Sciatic nerve (tissue), 2 donors: Measurements from ENCODE around the gene CCDC174. TPM values are rescaled to one million over a fixed set of nuclear protein-coding genes. Genes with fewer than 3 reads are reported as not detected.

ENCODE experiments used
- ATAC-seq: fragments of 200-7000 bp; cut with Tn5 transposase; one replicate; pipeline ENCODE4 v1.9.1; 2020; ENCODE audit warnings: mild to moderate bottlenecking, moderate library complexity
- DNase-seq: peaks from one replicate; pipeline ENCODE4 v3.0.0-alpha.2; 2020; ENCODE audit warnings: low spot score
- intact Hi-C: fragments of 100-400 bp; cut with DNase I; formaldehyde crosslinking; loops from one replicate; pipeline ENCODE4 v1.14.2; 2022
- total RNA-seq: library from RNA; stranded (reverse); fragmentation: NEBNext Ultra II Directional; extraction: Animal tissue kit (Norgen Biotek cat#: 25700); gene quantifications from one replicate; pipeline ENCODE4 v1.2.1, GENCODE V29; 2021
- donor health status: DM: no; HTN: no; CAD: no.
- donor health status: DM: no; HTN: no; CAD: no.

Gene CCDC174
- total RNA-seq, 1 donor from 2014 or later: 31.0 TPM

- intact Hi-C loops: no loop called here
- ATAC-seq (no peak), DNase-seq (no peak)
Measured at GRCh38 chr3:14623569-14624051, 28.0 kb upstream of the CCDC174 start.

GRCh38 chr3:14624498-14624897 is 27.1 kb upstream of the CCDC174 start:
- intact Hi-C loops: no loop called here
- DNase-seq (no peak), ATAC-seq (no peak)

- no peak for ATAC-seq
- intact Hi-C loops: no loop called here
- no peak for DNase-seq
Measured at GRCh38 chr3:14625443-14625842, 26.1 kb upstream of the CCDC174 start.

DNA sequence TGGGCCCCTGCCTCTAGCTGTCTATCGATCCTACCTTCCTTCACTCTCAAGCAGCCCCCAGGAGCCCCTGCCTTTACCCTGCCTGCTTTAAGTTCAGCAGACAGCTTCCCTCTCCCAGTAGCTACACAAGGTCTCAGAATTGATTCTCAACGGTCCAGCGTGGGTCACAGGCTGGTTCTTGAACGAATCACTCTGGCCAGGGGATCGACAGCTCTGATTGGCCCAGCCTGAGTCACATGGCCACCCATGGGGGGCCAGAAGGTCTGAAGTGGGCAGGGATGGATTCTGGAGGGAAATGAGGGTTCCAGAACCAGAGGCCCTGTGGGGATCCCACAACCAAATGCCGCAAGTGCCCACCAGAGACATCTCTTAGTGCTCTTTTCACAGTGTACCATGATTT is 23.7 kb upstream of the CCDC174 start:
- intact Hi-C loops: no loop called here
- ATAC-seq: no peak
- no peak for DNase-seq

GRCh38 chr3:14628406-14628805 is 23.2 kb upstream of the CCDC174 start:
- intact Hi-C loops: no loop called here
- ATAC-seq: no peak
- DNase-seq: no peak

- DNase-seq: no peak
- intact Hi-C loops: no loop called here
- no peak for ATAC-seq
Measured at GRCh38 chr3:14630404-14631100, 21.0 kb upstream of the CCDC174 start.

- ATAC-seq (no peak), DNase-seq (no peak)
- intact Hi-C loops: no loop called here
Measured at GRCh38 chr3:14631101-14631497, 20.5 kb upstream of the CCDC174 start.

DNA sequence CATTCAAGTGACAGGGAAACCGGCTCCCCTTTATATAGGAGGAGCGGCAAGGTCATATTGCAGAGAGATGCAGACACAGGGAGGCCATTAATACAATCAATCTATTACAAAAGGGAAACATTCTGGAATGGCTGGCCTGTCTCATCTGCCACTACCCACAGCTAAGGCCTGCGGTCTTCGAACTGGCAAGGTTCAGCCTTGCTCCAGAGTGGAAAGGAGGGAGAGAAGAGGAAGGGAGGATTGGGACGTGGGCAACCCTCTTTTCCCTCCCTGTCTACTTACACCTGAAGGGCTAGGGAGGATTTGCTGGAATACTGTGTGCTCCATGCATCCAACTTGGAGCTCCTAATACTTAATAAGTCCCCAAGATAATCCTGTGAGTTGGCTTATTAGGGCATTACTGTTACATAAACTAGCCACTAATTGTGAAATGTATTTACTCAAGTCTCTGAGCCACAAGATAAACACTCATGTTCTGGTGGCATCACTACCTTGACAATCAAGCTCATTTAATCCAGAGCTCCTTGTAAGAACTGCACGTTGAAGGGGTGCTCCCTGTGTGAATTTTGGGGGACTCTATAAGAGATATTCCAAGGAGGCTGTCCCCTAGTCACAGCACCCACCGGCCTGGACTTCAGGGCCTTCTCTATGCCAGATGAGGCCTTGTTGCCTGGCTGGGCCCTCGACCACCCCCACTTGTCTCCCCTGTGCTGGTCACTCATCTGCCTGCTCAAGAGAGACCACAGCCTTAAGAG is 19.7 kb upstream of the CCDC174 start:
- intact Hi-C loops: no loop called here
- DNase-seq: no peak
- no peak for ATAC-seq

DNA sequence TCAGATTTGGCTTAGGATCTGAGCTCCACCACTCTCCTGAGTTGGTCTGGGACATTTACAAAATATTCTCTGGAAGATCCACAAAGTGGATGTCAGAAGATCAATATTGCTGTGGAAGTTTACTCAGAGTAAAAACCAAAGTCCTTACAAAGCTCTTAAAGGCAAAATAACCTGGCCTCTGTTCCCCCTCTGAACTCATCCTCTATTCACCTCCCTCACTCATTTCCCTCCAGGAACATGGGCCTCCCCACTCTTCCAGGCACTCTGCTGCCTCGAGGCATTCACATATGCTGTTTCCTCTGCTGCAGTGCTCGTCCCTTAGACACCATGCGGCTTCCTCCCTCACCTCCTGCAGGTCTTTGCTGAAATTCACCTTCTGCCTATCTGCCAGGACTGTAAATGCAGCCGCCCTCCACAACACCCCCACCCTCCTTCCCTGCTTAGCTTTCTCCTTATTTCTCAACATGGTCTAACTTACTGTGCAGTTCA is 19.1 kb upstream of the CCDC174 start:
- DNase-seq: no peak
- no peak for ATAC-seq
- intact Hi-C loops: no loop called here

DNA sequence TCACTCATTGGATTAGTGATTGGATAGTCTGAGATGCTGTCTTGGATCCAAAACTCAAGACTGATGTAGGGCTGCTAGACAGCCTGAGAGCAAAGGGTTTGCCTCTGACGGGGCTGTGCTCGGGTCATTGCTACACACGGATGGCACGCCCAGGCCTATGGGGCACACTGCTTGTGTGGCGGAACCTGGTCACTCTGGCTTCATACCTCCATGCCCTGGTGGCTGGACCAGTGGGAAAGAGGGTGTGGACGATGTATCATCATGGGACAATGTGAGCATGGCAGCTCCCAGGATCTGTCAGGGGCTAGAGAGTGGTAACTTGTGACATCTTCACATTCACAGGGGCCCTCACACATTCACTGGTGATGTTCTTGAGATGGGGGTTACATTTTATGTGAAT is 18.1 kb upstream of the CCDC174 start:
- no peak for DNase-seq
- intact Hi-C loops: no loop called here
- ATAC-seq: no peak

DNA sequence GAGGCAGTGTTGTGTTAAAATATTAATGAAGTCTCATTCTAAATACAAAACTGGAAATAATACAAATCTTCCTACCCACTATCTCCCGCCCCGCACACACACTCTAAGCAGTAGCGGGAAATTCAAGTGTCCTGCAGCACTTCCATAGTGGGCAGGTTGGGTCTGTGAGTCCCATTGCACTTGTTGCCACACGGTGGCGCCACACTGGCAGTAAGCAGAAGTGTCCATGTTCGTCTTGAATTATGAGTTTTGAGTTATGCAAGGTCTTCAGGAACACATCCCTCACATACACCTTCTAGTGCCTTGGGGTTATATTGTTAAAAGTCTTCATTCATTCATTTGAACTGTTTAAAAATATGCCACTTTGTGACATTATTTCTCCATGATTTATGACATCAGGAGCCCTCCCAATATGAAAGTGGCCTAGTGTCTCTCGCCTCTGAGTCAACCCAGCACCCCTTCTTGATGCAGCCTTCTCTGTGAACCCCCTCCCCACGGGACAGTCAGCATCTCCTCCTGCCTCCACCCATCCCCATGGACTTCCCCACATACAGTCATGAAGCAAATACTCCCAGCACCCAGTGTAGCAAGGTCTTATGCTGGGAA is 17.6 kb upstream of the CCDC174 start:
- ATAC-seq: no peak
- DNase-seq: no peak
- intact Hi-C loops: no loop called here

DNA sequence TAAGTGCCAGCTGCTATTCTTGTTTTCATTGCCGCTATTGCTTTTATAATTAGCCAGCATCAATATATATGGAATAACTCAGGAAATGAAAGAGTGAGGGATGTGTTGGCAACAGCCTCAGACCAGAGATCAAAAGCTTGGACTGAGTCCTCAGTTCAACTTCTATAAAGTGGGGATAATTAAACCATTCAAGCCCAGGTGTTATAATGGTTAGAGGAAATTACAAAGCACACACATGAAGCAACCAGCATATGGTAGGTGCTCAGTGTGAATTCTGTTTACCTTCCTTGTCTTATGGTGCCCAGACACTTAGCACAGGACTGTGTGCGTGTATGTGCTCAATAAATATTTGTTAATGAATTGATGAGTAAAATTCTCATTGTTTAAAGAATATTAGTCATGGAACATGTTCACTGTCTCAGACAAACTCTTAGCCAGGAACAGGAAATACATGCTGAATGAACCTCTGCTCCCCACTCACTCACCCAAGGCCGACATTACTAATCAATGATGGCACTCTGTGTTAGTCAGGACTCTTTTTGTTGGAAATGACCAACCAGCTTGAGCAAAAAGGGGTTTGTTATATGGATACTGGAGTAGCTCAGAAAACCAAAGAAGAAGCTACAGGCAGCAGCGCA is 16.7 kb upstream of the CCDC174 start:
- ATAC-seq: no peak

GRCh38 chr3:14636496-14637087 is 15.0 kb upstream of the CCDC174 start:
- no peak for DNase-seq
- no peak for ATAC-seq
- intact Hi-C loops: no loop called here

More for the DNA sequence above, 16.7 kb upstream of the CCDC174 start:
- no peak for DNase-seq
- intact Hi-C loops: no loop called here

- DNase-seq: no peak
- intact Hi-C loops: no loop called here
- ATAC-seq: no peak
Measured at GRCh38 chr3:14640157-14640562, 11.4 kb upstream of the CCDC174 start.

DNA sequence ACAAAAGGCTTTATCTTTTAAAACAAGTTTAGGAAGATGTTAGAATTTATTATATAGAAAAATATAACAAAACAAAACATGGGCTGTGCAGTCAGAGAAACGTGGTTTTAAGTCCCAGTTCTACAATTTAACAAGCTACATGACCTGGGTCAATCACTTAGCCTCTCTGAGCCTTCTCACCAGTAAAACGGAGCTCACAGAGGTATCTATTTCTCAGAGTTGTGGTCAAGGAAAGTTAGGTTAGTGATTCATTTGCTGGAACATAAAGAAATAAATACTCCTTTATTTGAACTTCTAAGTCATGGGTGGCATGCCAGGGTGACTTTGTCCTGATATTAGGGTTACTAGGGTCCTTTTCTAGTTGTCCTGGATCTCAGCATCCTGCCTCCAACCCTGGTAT is 10.8 kb upstream of the CCDC174 start:
- ATAC-seq (no peak), DNase-seq (no peak)
- intact Hi-C loops: no loop called here

GRCh38 chr3:14641346-14641745 is 10.2 kb upstream of the CCDC174 start:
- intact Hi-C loops: no loop called here
- ATAC-seq (no peak), DNase-seq (no peak)

GRCh38 chr3:14645453-14645852 is 6.1 kb upstream of the CCDC174 start:
- no peak for DNase-seq
- intact Hi-C loops: no loop called here
- no peak for ATAC-seq

DNA sequence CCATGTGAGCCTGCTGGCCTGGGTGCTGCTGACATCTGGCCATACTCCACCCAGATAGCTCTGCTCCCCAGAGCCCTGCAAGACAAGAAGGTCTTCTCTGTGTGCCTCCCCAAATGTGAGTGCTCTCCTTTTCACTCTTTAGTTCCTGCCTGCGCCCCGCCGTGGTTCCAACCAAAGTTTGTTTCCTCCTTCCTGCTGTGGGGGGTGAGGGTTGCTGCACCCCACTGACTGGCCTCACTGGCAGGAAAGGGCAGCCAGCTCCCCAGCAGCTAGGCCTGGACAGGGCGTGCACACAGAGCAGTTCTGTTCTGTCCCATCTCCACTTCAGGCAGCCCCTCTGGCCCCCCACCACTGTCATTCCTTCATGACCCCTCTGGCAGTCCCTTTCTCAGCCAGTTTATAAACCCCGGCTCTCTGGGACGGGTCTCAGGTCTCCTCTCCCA is 5.4 kb upstream of the CCDC174 start:
- intact Hi-C loops: no loop called here
- no peak for DNase-seq
- no peak for ATAC-seq
